ENCODE data around the gene CFAP126. TPM values are rescaled to one million over a fixed set of nuclear protein-coding genes. Genes with fewer than 3 reads are reported as not detected.

CFAP126 gene
- total and polyA plus RNA-seq, 2 of the 13 experiments (the other 11 are each of a cell fraction or from before 2014, with no cell fraction given): not detected

GRCh38 chr1:161389691-161390558, 22.2 kb upstream of the CFAP126 start (continued):
- TF ChIP-seq GPBP1L1 (CRISPR knock-in tag; IDR thresholded peaks at IDR 0.05) (no peak), HMGA1 (CRISPR knock-in tag; conservative IDR thresholded peaks at IDR 0.05) (no peak), SMAD1 (CRISPR knock-in tag; IDR thresholded peaks at IDR 0.05; ENCODE audit: borderline replicate concordance, low read depth) (no peak), ZBTB37 (CRISPR knock-in tag; IDR thresholded peaks at IDR 0.05) (no peak), ZNF766 (CRISPR knock-in tag; IDR thresholded peaks at IDR 0.05; ENCODE audit: borderline replicate concordance) (0 out of 2 replicates have a peak, but pooled peaks have one; percentile 67), ZNF800 (CRISPR knock-in tag; IDR thresholded peaks at IDR 0.05) (no peak; the same call in 1 of the 2 replicates), ZNF609 (CRISPR knock-in tag; IDR thresholded peaks at IDR 0.05; ENCODE audit: borderline replicate concordance) (0 out of 2 replicates have a peak, but pooled peaks have one; percentile 52), ELF3 (CRISPR knock-in tag; IDR thresholded peaks at IDR 0.05) (peak; percentile 47; the same call in 1 of the 2 replicates), NCOR1 (IDR thresholded peaks at IDR 0.05; ENCODE audit: borderline replicate concordance, low read length) (no peak), GZF1 (CRISPR knock-in tag; IDR thresholded peaks at IDR 0.05) (no peak; the same call in 1 of the 2 replicates), ARID4A (CRISPR knock-in tag; IDR thresholded peaks at IDR 0.05; ENCODE audit: borderline replicate concordance) (peak; percentile 77; the same call in 1 of the 2 replicates)

All from HepG2 (cell line).